Measurements from ENCODE around the gene GARIN5B. TPM values are rescaled to one million over a fixed set of nuclear protein-coding genes. Genes with fewer than 3 reads are reported as not detected.

The GARIN5B gene
- total RNA-seq, 1 experiment from 2014 or later = not detected

GRCh38 chr19:55305491-55305890 is 57.6 kb downstream of the GARIN5B start:
- intact Hi-C loops (cut with micrococcal nuclease; ENCODE audit: unreplicated experiment) = no loop called here
- Histone ChIP-seq H3K4me3 (ENCODE audit: low read depth, low read length) (no peak overlapping the region), H3K36me3 (ENCODE audit: control insufficient read depth, insufficient read depth, low read length) (peaks cover 6% of the 10 kb centered on the region), H3K27me3 (replicated peaks; ENCODE audit: control insufficient read depth, insufficient read depth, low read length) (no peaks in the 10 kb centered on the region), H3K4me1 (0 out of 2 replicates have a peak, but pooled peaks cover 3% of the 10 kb centered on the region), H3K9me3 (no peaks in the 10 kb centered on the region)
- ChIA-PET CTCF (no interaction called here), POLR2A (no interaction called here)
- BruUV-seq (replicated peaks) = no TSS peak
- no peak overlapping the region for H3K4me3 Mint-ChIP-seq (ENCODE audit: unreplicated experiment)
- H3K9me3 Mint-ChIP-seq (ENCODE audit: unreplicated experiment) = no peaks in the 10 kb centered on the region
- H3K36me3 Mint-ChIP-seq (ENCODE audit: insufficient read depth, unreplicated experiment) = peaks cover 41% of the 10 kb centered on the region
- no peak overlapping the region for H3K27ac Mint-ChIP-seq (ENCODE audit: unreplicated experiment)
- DNase-seq = peak; percentile 68 to 71
- H3K4me1 Mint-ChIP-seq (ENCODE audit: low read depth, unreplicated experiment) = no peaks in the 10 kb centered on the region
- TF ChIP-seq, protein P1, sequence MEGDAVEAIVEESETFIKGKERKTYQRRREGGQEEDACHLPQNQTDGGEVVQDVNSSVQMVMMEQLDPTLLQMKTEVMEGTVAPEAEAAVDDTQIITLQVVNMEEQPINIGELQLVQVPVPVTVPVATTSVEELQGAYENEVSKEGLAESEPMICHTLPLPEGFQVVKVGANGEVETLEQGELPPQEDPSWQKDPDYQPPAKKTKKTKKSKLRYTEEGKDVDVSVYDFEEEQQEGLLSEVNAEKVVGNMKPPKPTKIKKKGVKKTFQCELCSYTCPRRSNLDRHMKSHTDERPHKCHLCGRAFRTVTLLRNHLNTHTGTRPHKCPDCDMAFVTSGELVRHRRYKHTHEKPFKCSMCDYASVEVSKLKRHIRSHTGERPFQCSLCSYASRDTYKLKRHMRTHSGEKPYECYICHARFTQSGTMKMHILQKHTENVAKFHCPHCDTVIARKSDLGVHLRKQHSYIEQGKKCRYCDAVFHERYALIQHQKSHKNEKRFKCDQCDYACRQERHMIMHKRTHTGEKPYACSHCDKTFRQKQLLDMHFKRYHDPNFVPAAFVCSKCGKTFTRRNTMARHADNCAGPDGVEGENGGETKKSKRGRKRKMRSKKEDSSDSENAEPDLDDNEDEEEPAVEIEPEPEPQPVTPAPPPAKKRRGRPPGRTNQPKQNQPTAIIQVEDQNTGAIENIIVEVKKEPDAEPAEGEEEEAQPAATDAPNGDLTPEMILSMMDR (IDR thresholded peaks at IDR 0.05; ENCODE audit: insufficient read depth in 1 of 2, low read depth in 1 of 2, low read length in 1 of 2, severe bottlenecking in 1 of 2, unreplicated experiment in 1 of 2) = no peak
- H3K27me3 Mint-ChIP-seq (ENCODE audit: insufficient read depth, unreplicated experiment) = no peaks in the 10 kb centered on the region

- peaks cover 41% of the 10 kb centered on the region for H3K36me3 Mint-ChIP-seq (ENCODE audit: insufficient read depth, unreplicated experiment)
- no peak overlapping the region for H3K4me3 Mint-ChIP-seq (ENCODE audit: unreplicated experiment)
- DNase-seq = no peak
- TF ChIP-seq, protein P1 (IDR thresholded peaks at IDR 0.05; ENCODE audit: insufficient read depth in 1 of 2, low read depth in 1 of 2, low read length in 1 of 2, severe bottlenecking in 1 of 2, unreplicated experiment in 1 of 2) = no peak
- no TSS peak for BruUV-seq (replicated peaks)
- Histone ChIP-seq H3K4me1 (0 out of 2 replicates have a peak, but pooled peaks cover 3% of the 10 kb centered on the region), H3K9me3 (no peaks in the 10 kb centered on the region), H3K4me3 (ENCODE audit: low read depth, low read length) (no peak overlapping the region), H3K36me3 (ENCODE audit: control insufficient read depth, insufficient read depth, low read length) (peaks cover 6% of the 10 kb centered on the region), H3K27me3 (replicated peaks; ENCODE audit: control insufficient read depth, insufficient read depth, low read length) (no peaks in the 10 kb centered on the region)
- no peaks in the 10 kb centered on the region for H3K4me1 Mint-ChIP-seq (ENCODE audit: low read depth, unreplicated experiment)
- ChIA-PET CTCF (no interaction called here), POLR2A (no interaction called here)
- no peak overlapping the region for H3K27ac Mint-ChIP-seq (ENCODE audit: unreplicated experiment)
- no peaks in the 10 kb centered on the region for H3K9me3 Mint-ChIP-seq (ENCODE audit: unreplicated experiment)
- intact Hi-C loops (cut with micrococcal nuclease; ENCODE audit: unreplicated experiment) = no loop called here
- H3K27me3 Mint-ChIP-seq (ENCODE audit: insufficient read depth, unreplicated experiment) = no peaks in the 10 kb centered on the region
Measured at GRCh38 chr19:55304980-55305379, 58.1 kb downstream of the GARIN5B start.

Other genes with a start within 250 kb of the GARIN5B start
- 104 TPM in 2 replicates for gene PPP1R12C, start 245.6 kb downstream of the GARIN5B start, total RNA-seq (2022)
- gene TNNT1, start 214.1 kb downstream of the GARIN5B start, total RNA-seq (2022) = 11.8 and 18.0 TPM in 2 replicates
- gene TNNI3, start 205.5 kb downstream of the GARIN5B start, total RNA-seq (2022) = 2.9 and 4.2 TPM in 2 replicates
- gene DNAAF3, start 196.6 kb downstream of the GARIN5B start, total RNA-seq (2022) = 0.45 and 0.91 TPM in 2 replicates
- gene SYT5, start 183.0 kb downstream of the GARIN5B start, total RNA-seq (2022) = not detected in 2 replicates
- gene PTPRH, start 153.8 kb downstream of the GARIN5B start, total RNA-seq (2022) = 2.3 and 2.7 TPM in 2 replicates
- 18.0 and 21.2 TPM in 2 replicates for gene TMEM86B, start 134.5 kb downstream of the GARIN5B start, total RNA-seq (2022)
- 113 and 118 TPM in 2 replicates for gene PPP6R1, start 104.2 kb downstream of the GARIN5B start, total RNA-seq (2022)
- 69.6 and 71.4 TPM in 2 replicates for gene HSPBP1, start 83.2 kb downstream of the GARIN5B start, total RNA-seq (2022)
- 24.6 and 28.6 TPM in 2 replicates for gene BRSK1, start 79.3 kb downstream of the GARIN5B start, total RNA-seq (2022)
- gene TMEM150B, start 37.9 kb downstream of the GARIN5B start, total RNA-seq (2022) = 1.6 and 3.4 TPM in 2 replicates
- gene KMT5C, start 23.4 kb downstream of the GARIN5B start, total RNA-seq (2022) = 25.8 and 26.3 TPM in 2 replicates
- gene COX6B2, start 8.5 kb downstream of the GARIN5B start, total RNA-seq (2022) = 0.27 and 0.35 TPM in 2 replicates
- 0.70 and 1.1 TPM in 2 replicates for gene IL11, start 7.2 kb upstream of the GARIN5B start, total RNA-seq (2022)
- not detected in 2 replicates for gene TMEM190, start 13.6 kb upstream of the GARIN5B start, total RNA-seq (2022)
- gene TMEM238, start 21.0 kb upstream of the GARIN5B start, total RNA-seq (2022) = 18.1 and 22.7 TPM in 2 replicates
- gene RPL28, start 22.7 kb upstream of the GARIN5B start, total RNA-seq (2022) = 2,048 and 2,146 TPM in 2 replicates
- gene UBE2S, start 44.5 kb upstream of the GARIN5B start, total RNA-seq (2022) = 279 and 293 TPM in 2 replicates
- not detected in 2 replicates for gene SHISA7, start 80.0 kb upstream of the GARIN5B start, total RNA-seq (2022)
- gene ISOC2, start 98.4 kb upstream of the GARIN5B start, total RNA-seq (2022) = 40.6 and 49.6 TPM in 2 replicates
- not detected in 2 replicates for gene C19orf85, start 101.5 kb upstream of the GARIN5B start, total RNA-seq (2022)
- gene ZNF628, start 113.4 kb upstream of the GARIN5B start, total RNA-seq (2022) = 12.3 and 13.9 TPM in 2 replicates
- gene NAT14, start 121.9 kb upstream of the GARIN5B start, total RNA-seq (2022) = 40.9 and 45.2 TPM in 2 replicates
- gene SSC5D, start 125.2 kb upstream of the GARIN5B start, total RNA-seq (2022) = 0.58 and 0.86 TPM in 2 replicates
- not detected in 2 replicates for gene SBK2, start 173.9 kb upstream of the GARIN5B start, total RNA-seq (2022)
- gene SBK3, start 182.3 kb upstream of the GARIN5B start, total RNA-seq (2022) = 2.3 and 2.4 TPM in 2 replicates
- 26.5 and 30.4 TPM in 2 replicates for gene ZNF579, start 217.6 kb upstream of the GARIN5B start, total RNA-seq (2022)
- gene FIZ1, start 236.3 kb upstream of the GARIN5B start, total RNA-seq (2022) = 27.2 and 27.7 TPM in 2 replicates
- 10.8 and 11.1 TPM in 2 replicates for gene ZNF524, start 237.0 kb upstream of the GARIN5B start, total RNA-seq (2022)
- gene ZNF865, start 242.4 kb upstream of the GARIN5B start, total RNA-seq (2022) = 13.2 and 14.5 TPM in 2 replicates

Data from Caco-2 (cell line).